ENCODE measurements around the gene SCAI.
"Not testable (repeated sequence)": the region's sequence is repeated elsewhere in the genome, so short reads cannot be mapped to it uniquely, and the experiment has no call there.

SCAI gene

GRCh38 chr9:124941679-124942561 is 201.4 kb downstream of the SCAI start:
- H3K4me1 ChIP-seq (ENCODE audit: control insufficient read depth, insufficient read depth, low read length) = peaks cover 12% of the 10 kb centered on the region
- H3K36me3 ChIP-seq (ENCODE audit: control insufficient read depth, insufficient read depth, low read length) = no peaks in the 10 kb centered on the region
- peak overlapping the region; percentile 98 for H3K27ac ChIP-seq (ENCODE audit: low read depth, low read length)
- H3K4me3 ChIP-seq (ENCODE audit: low read depth, low read length) = peak overlapping the region; percentile 81
- H3K9me3 ChIP-seq (ENCODE audit: control insufficient read depth, insufficient read depth, low read length) = no peaks in the 10 kb centered on the region
- peak overlapping the region; percentile 76 for H3K9ac ChIP-seq (ENCODE audit: low read depth, low read length)
- no peaks in the 10 kb centered on the region for H3K27me3 ChIP-seq (ENCODE audit: control insufficient read depth, insufficient read depth, low read length)

- H3K36me3 ChIP-seq (ENCODE audit: control insufficient read depth, insufficient read depth, low read length) = no peaks in the 10 kb centered on the region
- no peaks in the 10 kb centered on the region for H3K27me3 ChIP-seq (ENCODE audit: control insufficient read depth, insufficient read depth, low read length)
- H3K27ac ChIP-seq (ENCODE audit: low read depth, low read length) = peak within 1 kb of the TSS; percentile 98
- H3K4me1 ChIP-seq (ENCODE audit: control insufficient read depth, insufficient read depth, low read length) = peaks cover 12% of the 10 kb centered on the region
- peak within 1 kb of the TSS; percentile 76 for H3K9ac ChIP-seq (ENCODE audit: low read depth, low read length)
- no peaks in the 10 kb centered on the region for H3K9me3 ChIP-seq (ENCODE audit: control insufficient read depth, insufficient read depth, low read length)
- H3K4me3 ChIP-seq (ENCODE audit: low read depth, low read length) = peak within 1 kb of the TSS; percentile 81
Observed at GRCh38 chr9:124940894-124941678, 202.2 kb downstream of the SCAI start, which contains the start of gene GOLGA1. Gene GOLGA1, minus strand, starts transcription at chr9:124941083. Its CDS starts 2,372 bp downstream, at chr9:124938711.

GRCh38 chr9:124940521-124940893 is 202.8 kb downstream of the SCAI start:
- H3K4me3 ChIP-seq (ENCODE audit: low read depth, low read length) = peak overlapping the region; percentile 81
- peak overlapping the region; percentile 98 for H3K27ac ChIP-seq (ENCODE audit: low read depth, low read length)
- H3K9me3 ChIP-seq (ENCODE audit: control insufficient read depth, insufficient read depth, low read length) = no peaks in the 10 kb centered on the region
- H3K4me1 ChIP-seq (ENCODE audit: control insufficient read depth, insufficient read depth, low read length) = peaks cover 12% of the 10 kb centered on the region
- no peaks in the 10 kb centered on the region for H3K36me3 ChIP-seq (ENCODE audit: control insufficient read depth, insufficient read depth, low read length)
- no peaks in the 10 kb centered on the region for H3K27me3 ChIP-seq (ENCODE audit: control insufficient read depth, insufficient read depth, low read length)
- H3K9ac ChIP-seq (ENCODE audit: low read depth, low read length) = peak overlapping the region; percentile 65

- Histone ChIP-seq H3K9ac (ENCODE audit: low read depth, low read length) (no peak overlapping the region), H3K9me3 (ENCODE audit: control insufficient read depth, insufficient read depth, low read length) (no peaks in the 10 kb centered on the region), H3K36me3 (ENCODE audit: control insufficient read depth, insufficient read depth, low read length) (no peaks in the 10 kb centered on the region), H3K4me3 (ENCODE audit: low read depth, low read length) (peak overlapping the region; percentile 81), H3K27me3 (ENCODE audit: control insufficient read depth, insufficient read depth, low read length) (no peaks in the 10 kb centered on the region), H3K4me1 (ENCODE audit: control insufficient read depth, insufficient read depth, low read length) (peaks cover 12% of the 10 kb centered on the region), H3K27ac (ENCODE audit: low read depth, low read length) (peak overlapping the region; percentile 98)
Observed at GRCh38 chr9:124939944-124940343, 203.4 kb downstream of the SCAI start.

- Histone ChIP-seq H3K36me3 (ENCODE audit: control insufficient read depth, insufficient read depth, low read length) (peaks cover 9% of the 10 kb centered on the region; the same call in 1 of the 2 replicates), H3K9ac (ENCODE audit: low read depth, low read length) (no peak overlapping the region), H3K4me1 (ENCODE audit: control insufficient read depth, insufficient read depth, low read length) (no peaks in the 10 kb centered on the region), H3K27ac (ENCODE audit: low read depth, low read length) (no peak overlapping the region), H3K27me3 (ENCODE audit: control insufficient read depth, insufficient read depth, low read length) (no peaks in the 10 kb centered on the region), H3K9me3 (ENCODE audit: control insufficient read depth, insufficient read depth, low read length) (no peaks in the 10 kb centered on the region), H3K4me3 (ENCODE audit: low read depth, low read length) (no peak overlapping the region)
Observed at GRCh38 chr9:124934290-124934689, 209.0 kb downstream of the SCAI start.

- Histone ChIP-seq H3K36me3 (ENCODE audit: control insufficient read depth, insufficient read depth, low read length) (peaks cover 18% of the 10 kb centered on the region; the same call in 1 of the 2 replicates), H3K9me3 (ENCODE audit: control insufficient read depth, insufficient read depth, low read length) (no peaks in the 10 kb centered on the region)
Observed at GRCh38 chr9:124932333-124932732, 211.0 kb downstream of the SCAI start.

GRCh38 chr9:124929464-124929863 is 213.9 kb downstream of the SCAI start:
- H3K9ac ChIP-seq (ENCODE audit: low read depth, low read length) = no peak overlapping the region
- peaks cover 18% of the 10 kb centered on the region; the same call in 1 of the 2 replicates for H3K36me3 ChIP-seq (ENCODE audit: control insufficient read depth, insufficient read depth, low read length)
- no peak overlapping the region for H3K4me3 ChIP-seq (ENCODE audit: low read depth, low read length)
- H3K9me3 ChIP-seq (ENCODE audit: control insufficient read depth, insufficient read depth, low read length) = no peaks in the 10 kb centered on the region
- no peaks in the 10 kb centered on the region for H3K27me3 ChIP-seq (ENCODE audit: control insufficient read depth, insufficient read depth, low read length)
- H3K27ac ChIP-seq (ENCODE audit: low read depth, low read length) = no peak overlapping the region
- no peaks in the 10 kb centered on the region for H3K4me1 ChIP-seq (ENCODE audit: control insufficient read depth, insufficient read depth, low read length)

More at GRCh38 chr9:124932333-124932732, 211.0 kb downstream of the SCAI start:
- no peaks in the 10 kb centered on the region for H3K4me1 ChIP-seq (ENCODE audit: control insufficient read depth, insufficient read depth, low read length)
- H3K27ac ChIP-seq (ENCODE audit: low read depth, low read length) = no peak overlapping the region
- no peak overlapping the region for H3K4me3 ChIP-seq (ENCODE audit: low read depth, low read length)
- no peak overlapping the region for H3K9ac ChIP-seq (ENCODE audit: low read depth, low read length)
- no peaks in the 10 kb centered on the region for H3K27me3 ChIP-seq (ENCODE audit: control insufficient read depth, insufficient read depth, low read length)

- Histone ChIP-seq H3K27me3 (ENCODE audit: control insufficient read depth, insufficient read depth, low read length) (no peaks in the 10 kb centered on the region), H3K4me1 (ENCODE audit: control insufficient read depth, insufficient read depth, low read length) (no peaks in the 10 kb centered on the region), H3K9me3 (ENCODE audit: control insufficient read depth, insufficient read depth, low read length) (no peaks in the 10 kb centered on the region), H3K4me3 (ENCODE audit: low read depth, low read length) (no peak overlapping the region), H3K9ac (ENCODE audit: low read depth, low read length) (no peak overlapping the region), H3K36me3 (ENCODE audit: control insufficient read depth, insufficient read depth, low read length) (peaks cover 18% of the 10 kb centered on the region; the same call in 1 of the 2 replicates), H3K27ac (ENCODE audit: low read depth, low read length) (no peak overlapping the region)
Observed at GRCh38 chr9:124928116-124928515, 215.2 kb downstream of the SCAI start.

- not testable (repeated sequence) for H3K27me3 ChIP-seq (ENCODE audit: control insufficient read depth, insufficient read depth, low read length); H3K9me3 ChIP-seq (ENCODE audit: control insufficient read depth, insufficient read depth, low read length); H3K4me1 ChIP-seq (ENCODE audit: control insufficient read depth, insufficient read depth, low read length); H3K9ac ChIP-seq (ENCODE audit: low read depth, low read length); H3K4me3 ChIP-seq (ENCODE audit: low read depth, low read length); H3K27ac ChIP-seq (ENCODE audit: low read depth, low read length)
- H3K36me3 ChIP-seq (ENCODE audit: control insufficient read depth, insufficient read depth, low read length) = peaks cover 24% of the 10 kb centered on the region
Observed at GRCh38 chr9:124920394-124920793, 222.9 kb downstream of the SCAI start.

- Histone ChIP-seq H3K27ac (ENCODE audit: low read depth, low read length) (no peak overlapping the region), H3K9me3 (ENCODE audit: control insufficient read depth, insufficient read depth, low read length) (no peaks in the 10 kb centered on the region), H3K36me3 (ENCODE audit: control insufficient read depth, insufficient read depth, low read length) (peaks cover 14% of the 10 kb centered on the region; the same call in 1 of the 2 replicates)
Observed at GRCh38 chr9:124914753-124915405, 228.4 kb downstream of the SCAI start.

More at GRCh38 chr9:124914753-124915405, 228.4 kb downstream of the SCAI start:
- Histone ChIP-seq H3K4me3 (ENCODE audit: low read depth, low read length) (no peak overlapping the region), H3K27me3 (ENCODE audit: control insufficient read depth, insufficient read depth, low read length) (no peaks in the 10 kb centered on the region), H3K9ac (ENCODE audit: low read depth, low read length) (no peak overlapping the region), H3K4me1 (ENCODE audit: control insufficient read depth, insufficient read depth, low read length) (no peaks in the 10 kb centered on the region)

Data from HUES48 (cell line).